MCF 10A (cell line): ENCODE data around the gene PIP5KL1. TPM values are rescaled to one million over a fixed set of nuclear protein-coding genes. Genes with fewer than 3 reads are reported as not detected.

Experiments
- BruUV-seq: library from RNA; stranded (reverse); fragments of 400-500 nt; replicated peaks from 2 replicates; lab custom pipeline; 2021; lab: Mats Ljungman, UMichigan
- CTCF ChIA-PET: fragments of 300-600 bp; sonication (Branson Sonifier 250); formaldehyde crosslinking; extraction: SDS; loops from one replicate; lab custom pipeline; 2021; ENCODE audit warnings: antibody characterized with exemption, inconsistent platforms; lab: Yijun Ruan, JAX
- POLR2A ChIA-PET: fragments of 300-600, 350-650 bp; sonication (Branson Sonifier 250); formaldehyde crosslinking; extraction: SDS; loops from one replicate; lab custom pipeline; 2020; ENCODE audit warnings: antibody characterized with exemption, inconsistent platforms; lab: Yijun Ruan, JAX
- DNase-seq: peaks from one replicate; pipeline ENCODE4 v3.0.0-alpha.2; 2018; ENCODE audit not compliant: unreplicated experiment
- H3K27ac Mint-ChIP-seq: one replicate; pipeline ENCODE4 v1.8.0; 2022; ENCODE audit warnings: mild to moderate bottlenecking, low read depth, mixed read lengths; ENCODE audit not compliant: unreplicated experiment
- H3K27me3 Mint-ChIP-seq: one replicate; pipeline ENCODE4 v1.8.0; 2022; ENCODE audit warnings: mixed read lengths; ENCODE audit not compliant: insufficient read depth, unreplicated experiment
- H3K36me3 Mint-ChIP-seq: one replicate; pipeline ENCODE4 v1.8.0; 2022; ENCODE audit warnings: mild to moderate bottlenecking, moderate library complexity, mixed read lengths; ENCODE audit not compliant: insufficient read depth, unreplicated experiment
- H3K4me1 Mint-ChIP-seq: one replicate; pipeline ENCODE4 v1.8.0; 2022; ENCODE audit warnings: mixed read lengths; ENCODE audit not compliant: insufficient read depth, unreplicated experiment
- H3K4me3 Mint-ChIP-seq: one replicate; pipeline ENCODE4 v1.8.0; 2022; ENCODE audit warnings: mild to moderate bottlenecking, moderate library complexity, mixed read lengths; ENCODE audit not compliant: unreplicated experiment
- H3K9me3 Mint-ChIP-seq: one replicate; pipeline ENCODE4 v1.8.0; 2022; ENCODE audit warnings: mixed read lengths; ENCODE audit not compliant: unreplicated experiment
- CTCF ChIP-seq: fragments of 200-600 bp; IDR thresholded peaks from one replicate; pipeline ENCODE4 v1.8.0; 2022; ENCODE audit warnings: antibody characterized with exemption, mild to moderate bottlenecking; ENCODE audit not compliant: unreplicated experiment
- intact Hi-C: fragments of 100-400 bp; cut with micrococcal nuclease; formaldehyde crosslinking; loops from 2 replicates; pipeline ENCODE4 v1.14.1; 2022
- total RNA-seq: library from RNA; stranded (reverse); gene quantifications from 2 replicates; pipeline ENCODE4 v1.2.3, GENCODE V29; 2022

PIP5KL1 gene
- total RNA-seq, 1 experiment from 2014 or later, result 4.0 TPM

GRCh38 chr9:127874301-127875221 is 56.0 kb downstream of the PIP5KL1 start:
- CTCF ChIA-PET, result interaction anchor here (0.7 to 1.9 kb wide), 7 partner anchors 21 to 139 kb away, joined by 3 to 7 read pairs (median 4); partner anchors contain the start of gene TOR2A
- DNase-seq, result peak; percentile 72
- no TSS peak for BruUV-seq

GRCh38 chr9:127873886-127874285 is 56.7 kb downstream of the PIP5KL1 start:
- Mint-ChIP-seq H3K9me3 (no peaks in the 10 kb centered on the region), H3K27me3 (no peaks in the 10 kb centered on the region), H3K4me3 (peak overlapping the region; percentile 72), H3K36me3 (peaks cover 11% of the 10 kb centered on the region), H3K27ac (peak overlapping the region; percentile 54), H3K4me1 (peaks cover 9% of the 10 kb centered on the region)
- no peak for TF ChIP-seq CTCF
- POLR2A ChIA-PET, result interaction anchor here (0.7 to 2.3 kb wide), 8 partner anchors 25 to 133 kb away, joined by 3 to 8 read pairs (median 3); partner anchors contain the start of genes FPGS and ST6GALNAC4
- TSS peak; percentile 39 for BruUV-seq
- intact Hi-C loops, result loop anchor here (1.0 kb wide), 1 partner anchor 47 kb away; no protein-coding TSS in a partner anchor
- peak; percentile 74 for DNase-seq
- CTCF ChIA-PET, result interaction anchor here (0.6 to 1.9 kb wide), 11 partner anchors 11 to 908 kb away, joined by 3 to 7 read pairs (median 4); partner anchors contain the start of gene TOR2A

More at GRCh38 chr9:127874301-127875221, 56.0 kb downstream of the PIP5KL1 start:
- peaks cover 9% of the 10 kb centered on the region for H3K4me1 Mint-ChIP-seq
- H3K36me3 Mint-ChIP-seq, result peaks cover 11% of the 10 kb centered on the region
- POLR2A ChIA-PET, result interaction anchor here (0.7 to 2.3 kb wide), 9 partner anchors 24 to 134 kb away, joined by 3 to 8 read pairs (median 3); partner anchors contain the start of genes FPGS and ST6GALNAC4
- peak overlapping the region; percentile 72 for H3K4me3 Mint-ChIP-seq
- intact Hi-C loops, result loop anchor here (1.0 kb wide), 1 partner anchor 47 kb away; no protein-coding TSS in a partner anchor
- H3K27me3 Mint-ChIP-seq, result no peaks in the 10 kb centered on the region
- peak overlapping the region; percentile 63 for H3K27ac Mint-ChIP-seq
- no peak for TF ChIP-seq CTCF
- no peaks in the 10 kb centered on the region for H3K9me3 Mint-ChIP-seq

- no peak for TF ChIP-seq CTCF
- ChIA-PET CTCF (interaction anchor here (0.6 to 1.9 kb wide), 11 partner anchors 10 to 908 kb away, joined by 3 to 7 read pairs (median 3); partner anchors contain the start of gene TOR2A), POLR2A (interaction anchor here (0.6 to 2.3 kb wide), 6 partner anchors 9 to 260 kb away, joined by 3 to 8 read pairs (median 4); partner anchors contain the start of gene FPGS)
- Mint-ChIP-seq H3K9me3 (no peaks in the 10 kb centered on the region), H3K4me1 (peaks cover 9% of the 10 kb centered on the region), H3K27ac (no peak overlapping the region), H3K4me3 (no peak overlapping the region), H3K27me3 (no peaks in the 10 kb centered on the region), H3K36me3 (peaks cover 11% of the 10 kb centered on the region)
- intact Hi-C loops, result no loop called here
- DNase-seq, result no peak
- BruUV-seq, result no TSS peak
Measured at GRCh38 chr9:127873223-127873691, 57.3 kb downstream of the PIP5KL1 start.
